NCI-H1694 treated with DMSO at 0.1 percent for 48 hours (cell line): ENCODE results near the gene FLNB.
"Not testable (repeated sequence)": the region's sequence is repeated elsewhere in the genome, so short reads cannot be mapped to it uniquely, and the experiment has no call there.

Source experiments
- DNase-seq: peaks from one replicate; lab custom pipeline; 2025; lab: John Stamatoyannopoulos, UW

The FLNB gene

DNA sequence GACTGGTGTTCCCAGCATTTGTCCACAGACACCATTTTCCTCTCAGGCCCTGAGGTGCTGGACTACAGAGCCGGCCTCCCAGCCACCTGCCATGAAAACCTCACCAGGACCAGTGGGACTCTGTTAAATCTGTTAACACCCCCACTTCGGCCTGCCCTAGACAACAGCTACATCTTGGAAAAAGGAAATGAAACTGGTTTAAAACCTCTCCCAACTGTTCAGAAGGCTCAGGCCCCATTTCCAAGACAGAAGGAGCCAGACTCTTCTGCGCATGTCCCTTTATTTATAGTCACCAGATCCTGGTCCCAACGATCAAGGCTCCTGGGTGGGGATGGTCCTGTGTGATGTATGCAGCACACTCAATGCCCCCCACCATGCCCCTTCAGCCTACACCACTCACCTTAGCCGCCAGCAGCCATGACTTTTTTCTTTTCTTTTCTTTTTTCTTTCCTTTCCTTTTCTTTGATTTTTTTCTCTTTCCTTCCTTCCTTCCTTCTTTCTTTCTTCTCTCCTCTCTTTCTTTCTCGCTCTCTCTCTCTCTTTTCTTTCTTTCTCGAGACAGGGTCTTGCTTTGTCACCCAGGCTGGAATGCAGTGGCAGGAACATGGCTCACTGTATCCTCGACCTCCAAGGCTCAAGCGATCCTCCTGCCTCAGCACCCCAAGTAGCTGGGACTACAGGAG lies 25.5 kb upstream of the FLNB start:
- no peak for DNase-seq

DNA sequence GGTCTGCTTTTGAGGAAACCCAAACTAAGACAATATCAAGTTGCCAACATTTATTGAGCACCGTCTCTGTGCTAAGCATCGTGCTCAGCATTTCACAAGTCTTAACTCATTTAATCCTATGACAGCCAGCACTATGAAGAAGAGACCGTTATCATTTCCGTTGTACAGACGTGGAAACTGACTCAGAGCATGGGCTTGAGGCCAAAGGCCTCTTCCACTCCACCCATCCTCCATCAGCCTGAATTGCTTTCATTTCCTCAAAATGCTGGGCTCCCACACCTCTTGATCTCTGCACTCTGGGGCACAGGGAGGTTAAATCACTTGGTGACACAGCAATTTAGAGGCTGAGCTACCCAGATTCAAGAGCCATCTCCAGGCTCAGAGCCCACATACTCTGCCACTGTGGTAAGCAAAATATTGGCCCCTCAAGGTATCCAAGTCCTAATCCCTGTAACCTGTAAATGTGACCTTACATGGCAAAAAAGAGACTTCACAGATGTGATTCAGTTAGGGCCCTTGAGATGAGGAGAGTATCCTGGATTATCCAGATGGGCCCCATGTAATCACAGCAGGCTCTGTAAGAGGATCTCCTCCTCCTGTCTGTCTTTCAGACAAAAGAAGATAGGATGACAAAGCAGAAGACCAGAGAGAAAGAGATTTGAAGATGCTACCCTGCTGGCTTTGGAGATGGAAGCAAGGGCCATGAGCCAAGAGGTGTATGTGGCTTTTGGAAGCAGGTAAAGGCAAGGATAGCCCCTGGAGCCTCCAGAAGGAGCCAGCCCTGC lies 24.3 kb upstream of the FLNB start:
- peak; percentile 2 for DNase-seq

DNA sequence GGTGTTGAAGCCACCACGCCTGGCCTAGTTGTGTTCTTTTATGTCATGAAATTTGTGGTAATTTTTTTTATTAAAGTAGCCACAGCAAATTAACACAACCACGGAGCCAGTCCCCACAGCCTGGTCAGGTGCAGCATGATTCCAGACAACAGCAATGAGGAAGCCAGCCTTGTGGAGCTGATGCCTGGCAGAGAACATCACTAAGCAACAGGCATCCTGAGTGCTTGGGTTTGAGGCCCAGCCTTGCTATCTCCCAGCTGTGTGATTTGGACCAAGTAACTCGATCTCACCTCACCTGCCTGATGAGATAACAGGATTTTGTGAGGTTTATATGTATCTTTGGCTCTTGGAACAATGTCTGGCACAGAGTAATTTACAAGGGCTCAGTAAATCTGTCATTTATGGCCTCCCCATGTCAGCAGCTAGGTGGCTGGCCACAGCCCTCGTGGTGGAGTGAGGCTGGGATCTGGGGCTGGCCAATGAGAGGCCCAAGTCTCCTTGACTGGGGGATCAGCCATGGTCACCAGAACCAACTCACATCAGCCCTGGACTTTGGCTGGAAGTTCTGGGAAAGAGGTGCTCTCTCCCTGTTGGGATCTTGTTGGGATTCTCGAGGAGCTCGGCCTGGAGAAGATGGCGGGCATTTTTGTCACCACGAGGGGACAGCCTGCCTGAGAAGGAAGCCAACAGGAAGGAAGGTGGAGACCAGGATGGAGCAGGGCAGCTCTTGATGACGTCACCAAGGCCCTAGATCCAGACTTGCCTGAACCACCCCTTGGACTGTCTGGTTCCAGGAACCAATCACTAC lies 22.8 kb upstream of the FLNB start:
- DNase-seq = no peak

DNA sequence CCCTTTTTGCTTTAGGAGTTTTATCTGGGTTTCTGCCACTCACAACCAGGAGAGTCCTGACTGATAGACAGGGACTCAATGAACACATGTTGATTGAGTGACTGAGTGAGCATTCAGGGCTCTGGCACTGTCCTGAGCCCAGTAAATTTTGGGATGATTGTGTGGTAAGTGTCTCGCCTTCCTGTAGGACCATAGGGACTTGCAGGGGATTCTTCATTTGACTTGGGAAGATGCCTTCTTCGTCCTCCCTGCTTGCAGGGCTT lies 22.3 kb upstream of the FLNB start:
- DNase-seq = no peak

DNA sequence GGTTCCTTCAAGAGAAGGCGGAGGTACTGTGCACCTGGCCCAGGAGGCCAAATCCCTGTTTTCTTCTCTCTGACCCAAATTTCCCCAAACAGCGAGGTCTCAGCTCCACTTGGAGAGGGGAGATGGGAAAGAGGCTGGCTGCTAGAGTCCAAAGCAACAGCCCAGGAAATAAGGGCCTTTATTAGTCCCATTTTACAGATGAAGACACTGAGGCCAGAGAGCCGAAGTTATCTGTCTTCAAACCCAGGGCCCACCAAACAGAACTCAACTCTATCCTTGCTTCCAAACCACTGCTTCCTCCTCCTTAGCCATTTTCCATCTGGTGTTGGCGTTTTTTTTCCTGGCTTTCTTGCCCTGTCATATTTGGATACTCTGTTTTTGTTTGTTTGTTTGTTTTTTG lies 22.0 kb upstream of the FLNB start:
- DNase-seq = no peak

DNA sequence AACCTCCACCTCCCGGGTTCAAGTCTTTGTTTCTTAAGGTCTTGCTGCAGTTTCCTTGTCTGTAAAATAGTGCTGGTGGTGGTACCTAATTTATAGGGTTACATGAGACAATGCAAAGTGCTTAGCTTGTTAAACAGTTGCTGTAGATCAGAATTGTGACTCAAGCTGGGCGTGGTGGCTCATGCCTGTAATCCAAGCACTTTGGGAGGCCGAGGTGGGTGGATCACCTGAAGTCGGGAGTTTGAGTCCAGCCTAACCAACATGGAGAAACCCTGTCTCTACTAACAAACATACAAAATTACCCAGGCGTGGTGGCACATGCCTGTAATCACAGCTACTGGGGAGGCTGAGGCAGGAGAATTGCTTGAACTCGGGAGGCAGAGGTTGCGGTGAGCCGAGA lies 19.0 kb upstream of the FLNB start:
- not testable (repeated sequence) for DNase-seq

DNA sequence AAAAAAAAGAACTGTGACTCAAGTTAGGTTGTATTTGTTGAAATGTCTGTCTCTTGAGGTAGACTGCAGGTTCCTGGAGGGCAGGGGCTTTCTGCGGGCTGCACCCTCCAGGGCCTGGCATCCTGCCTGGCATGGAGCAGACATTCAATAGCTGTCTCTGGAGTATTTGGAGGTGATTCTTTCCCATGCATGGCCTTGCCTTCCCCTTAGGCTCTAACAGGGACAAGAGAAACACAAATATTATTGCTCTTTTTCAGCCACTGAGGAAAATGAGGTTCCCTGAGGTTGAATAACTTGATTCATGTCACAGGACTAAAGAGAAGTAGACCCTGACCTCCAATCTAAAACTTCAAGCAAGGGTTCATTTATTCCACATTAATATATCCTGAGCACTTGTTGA lies 18.6 kb upstream of the FLNB start:
- DNase-seq = no peak

DNA sequence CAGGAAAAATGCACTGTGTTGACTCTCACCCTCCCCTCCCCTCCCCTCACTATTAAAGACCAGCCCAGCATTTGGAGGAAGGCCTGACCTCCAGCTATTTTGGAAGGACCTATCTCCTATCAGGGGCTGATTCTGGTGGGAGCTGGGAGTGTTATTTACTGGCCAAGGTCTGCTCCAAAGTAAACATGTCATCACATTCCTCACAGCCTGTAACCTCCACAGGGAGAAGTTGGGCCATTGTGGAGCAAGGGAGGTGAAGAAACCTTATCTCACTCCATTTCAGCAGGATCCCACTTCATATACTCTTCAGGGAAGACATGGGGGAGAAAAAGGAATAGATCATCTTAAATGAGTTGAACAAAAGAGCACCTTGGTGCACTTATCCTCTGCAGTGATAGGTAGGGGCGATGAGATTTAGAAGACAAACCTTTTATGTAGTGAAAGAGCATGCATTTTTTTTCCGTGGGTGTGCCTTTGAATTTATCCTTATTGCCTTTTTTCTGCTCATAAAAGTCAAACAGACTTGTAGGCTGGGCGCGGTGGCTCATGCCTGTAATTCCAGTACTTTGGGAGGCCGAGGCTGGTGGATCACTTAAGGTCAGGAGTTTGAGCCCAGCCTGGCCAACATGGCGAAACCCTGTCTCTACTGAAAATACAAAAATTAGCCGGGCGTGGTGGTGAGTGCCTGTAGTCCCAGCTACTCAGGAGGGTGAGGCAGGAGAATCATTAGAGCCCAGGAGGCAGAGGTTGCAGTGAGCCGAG lies 15.6 kb upstream of the FLNB start:
- no peak for DNase-seq

DNA sequence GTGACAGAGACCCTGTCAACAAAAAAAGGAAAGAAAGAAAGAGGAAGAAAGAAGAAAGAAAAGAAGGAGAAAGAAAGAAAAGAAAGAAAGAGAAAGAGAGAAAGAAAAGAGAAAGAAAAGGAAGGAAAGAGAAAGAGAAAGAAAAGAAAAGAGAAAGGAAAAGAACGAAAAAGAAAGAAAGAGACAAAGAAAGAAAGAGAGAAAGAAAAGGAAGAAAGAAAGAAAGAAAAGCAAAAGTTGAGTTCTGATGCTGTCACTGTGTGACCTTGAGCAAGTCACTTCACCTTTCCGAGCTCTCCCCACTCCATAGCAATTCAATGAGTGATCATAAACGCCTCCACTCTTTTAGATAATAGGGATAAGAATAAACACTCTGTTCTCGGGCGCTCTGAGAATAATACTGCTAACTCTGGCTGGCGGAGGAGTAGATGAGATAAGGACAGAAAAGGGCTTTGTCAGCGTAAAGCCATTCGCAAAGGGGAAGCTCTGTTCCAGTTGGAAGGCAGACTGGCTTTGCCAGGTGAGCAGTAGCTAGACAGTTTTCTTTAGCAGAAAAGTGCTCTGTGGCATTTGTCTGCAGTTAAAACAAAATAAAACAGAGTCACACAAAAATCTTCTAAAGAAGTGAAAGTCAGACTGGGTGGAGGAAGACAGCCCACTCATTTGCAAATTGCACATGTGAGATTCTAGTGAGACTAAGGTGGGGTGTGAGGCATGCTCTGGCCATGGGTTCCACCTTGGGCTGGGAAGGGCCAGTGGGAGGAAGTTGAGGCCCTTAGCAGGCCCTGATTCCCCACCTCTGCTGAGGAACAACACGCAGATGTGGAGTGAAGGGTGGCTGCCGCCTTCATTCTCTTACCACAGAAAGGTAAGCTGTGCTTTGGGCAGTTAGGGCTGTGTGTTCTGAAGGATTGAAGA lies 9.6 kb upstream of the FLNB start:
- no peak for DNase-seq

DNA sequence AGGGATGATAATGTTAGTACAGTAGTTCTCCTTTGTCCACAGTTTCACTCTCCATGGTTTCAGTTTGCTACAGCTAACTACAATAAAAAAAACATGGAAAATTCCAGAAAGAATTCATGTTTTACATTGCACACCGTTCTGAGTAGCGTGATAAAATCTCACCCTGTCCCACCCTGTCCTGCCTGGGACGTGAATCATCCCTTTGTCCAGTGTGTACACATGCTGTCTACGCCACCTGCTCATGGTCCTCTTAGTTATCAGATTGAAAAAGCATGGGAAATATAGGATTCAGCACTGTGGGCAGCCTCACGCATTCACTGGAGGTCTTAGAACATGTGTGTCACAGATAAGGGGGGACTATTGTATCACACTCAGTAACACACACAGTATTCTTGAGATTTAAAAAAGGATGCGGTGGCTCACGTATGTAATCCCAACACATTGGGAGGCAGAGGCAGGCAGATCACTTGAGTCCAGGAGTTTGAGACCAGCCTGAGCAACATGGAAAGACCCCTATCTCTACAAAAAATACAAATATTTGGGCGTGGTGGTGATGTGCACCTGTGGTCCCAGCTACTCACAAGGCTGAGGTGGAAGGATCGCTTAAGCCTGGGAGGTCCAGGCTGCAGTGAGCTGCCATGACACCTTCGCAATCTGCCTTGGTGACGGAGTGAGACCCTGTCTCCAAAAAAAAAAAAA lies 8.7 kb upstream of the FLNB start:
- DNase-seq = no peak

DNA sequence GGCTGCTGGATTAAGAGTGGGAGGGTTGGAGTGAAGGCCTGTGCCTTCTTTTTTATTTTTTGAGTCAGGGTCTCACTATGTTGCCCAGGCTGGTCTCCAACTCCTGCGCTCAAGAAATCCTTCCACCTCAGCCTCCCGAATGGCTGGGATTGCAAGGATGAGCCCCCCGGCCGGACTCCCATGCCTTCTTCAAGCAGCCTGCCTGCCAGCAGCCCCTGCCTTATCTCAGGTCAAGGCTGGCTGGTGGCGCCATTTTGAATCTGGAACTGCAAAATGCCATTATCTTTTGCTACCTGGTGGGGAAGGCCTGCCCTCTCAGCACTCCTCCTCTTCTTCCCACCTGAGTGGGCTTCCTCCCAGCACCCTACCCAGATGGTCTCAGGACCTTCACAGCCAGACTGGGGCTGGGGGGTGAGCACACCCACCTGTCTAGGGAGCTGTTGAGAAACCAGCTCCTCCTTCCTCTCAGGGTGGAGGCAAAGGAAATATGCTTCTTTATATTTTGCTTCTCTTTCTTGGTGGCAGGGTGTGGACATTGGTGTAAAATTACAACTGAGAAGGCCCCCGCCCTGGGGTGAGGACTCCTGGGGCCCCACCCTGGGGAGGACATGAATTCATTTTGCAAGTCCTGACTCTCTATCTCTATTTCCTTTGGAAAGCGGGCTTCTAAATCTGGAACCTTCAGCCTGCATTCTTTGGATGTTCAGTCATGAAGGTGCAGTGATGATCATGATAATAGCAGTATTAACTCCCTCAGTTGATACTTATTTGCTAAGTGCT lies 7.7 kb upstream of the FLNB start:
- no peak for DNase-seq

DNA sequence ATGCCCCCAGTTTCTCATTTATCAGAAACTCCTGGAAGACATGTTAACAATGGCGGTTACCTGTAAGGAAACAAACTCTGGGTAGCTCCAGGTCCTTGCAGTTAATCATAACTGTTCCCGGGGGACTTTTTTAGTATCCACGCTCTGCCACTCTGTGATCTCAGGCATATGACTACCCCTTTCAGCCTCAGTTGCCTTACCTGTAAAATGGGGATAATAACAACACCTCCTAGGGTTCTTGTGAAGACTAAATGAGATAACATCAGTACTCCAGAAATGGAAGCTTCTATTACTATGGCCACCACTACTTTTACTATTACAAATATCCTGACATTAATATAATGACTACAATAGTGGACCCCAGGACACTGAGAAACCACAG lies 7.1 kb upstream of the FLNB start:
- DNase-seq = no peak

DNA sequence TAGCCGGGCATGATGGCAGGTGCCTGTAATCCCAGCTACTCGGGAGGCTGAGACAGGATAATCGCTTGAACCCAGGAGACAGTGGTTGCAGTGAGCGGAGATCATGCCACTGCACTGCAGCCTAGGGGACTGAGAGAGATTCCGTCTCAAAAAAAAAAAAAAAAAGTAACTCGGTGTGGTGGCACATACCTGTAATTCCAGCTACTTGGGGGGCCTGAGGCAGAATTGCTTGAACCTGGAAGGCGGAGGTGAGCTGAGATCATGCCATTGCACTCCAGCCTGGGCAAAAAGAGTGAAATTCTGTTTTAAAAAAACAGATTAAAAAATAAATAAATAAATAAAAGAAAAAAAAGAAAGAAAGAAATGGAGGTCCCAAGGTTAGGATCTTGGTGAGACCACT lies 6.2 kb upstream of the FLNB start:
- no peak for DNase-seq

DNA sequence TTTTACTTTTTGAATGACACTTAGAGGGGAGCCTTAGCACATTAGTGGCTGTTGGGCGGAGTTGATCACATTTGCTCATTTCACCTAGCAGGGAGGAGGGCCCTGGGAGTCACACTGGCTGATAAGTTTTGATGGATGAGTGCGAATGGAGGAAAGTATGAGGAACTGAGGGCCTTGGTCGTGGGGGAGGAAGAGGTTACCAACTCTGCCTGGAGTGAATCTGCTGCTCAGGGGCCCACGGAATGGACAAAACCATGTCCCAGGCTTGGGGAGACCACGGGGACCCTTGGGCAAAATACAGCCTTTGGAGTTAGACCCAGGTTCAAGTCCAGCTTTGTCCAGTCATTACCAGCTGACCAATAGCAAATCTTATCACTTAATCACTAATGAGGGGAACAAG lies 5.1 kb upstream of the FLNB start:
- no peak for DNase-seq

DNA sequence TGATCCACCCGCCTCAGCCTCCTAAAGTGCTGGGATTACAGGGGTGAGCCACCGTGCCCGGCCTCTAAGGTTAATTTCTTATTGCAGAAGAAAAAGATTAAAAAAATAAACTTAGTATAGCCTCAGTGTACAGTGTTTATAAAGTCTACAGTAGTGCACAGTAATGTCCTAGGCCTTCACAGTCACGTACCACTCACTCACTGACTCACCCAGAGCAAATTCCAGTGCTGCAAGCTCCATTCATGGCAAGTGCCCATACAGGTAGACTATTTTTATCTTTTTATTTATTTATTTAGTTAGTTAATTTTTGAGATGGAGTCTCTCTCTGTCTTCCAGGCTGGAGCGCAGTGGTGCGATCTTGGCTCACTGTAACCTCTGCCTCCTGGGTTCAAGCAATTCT lies 3.2 kb upstream of the FLNB start:
- DNase-seq = no peak

DNA sequence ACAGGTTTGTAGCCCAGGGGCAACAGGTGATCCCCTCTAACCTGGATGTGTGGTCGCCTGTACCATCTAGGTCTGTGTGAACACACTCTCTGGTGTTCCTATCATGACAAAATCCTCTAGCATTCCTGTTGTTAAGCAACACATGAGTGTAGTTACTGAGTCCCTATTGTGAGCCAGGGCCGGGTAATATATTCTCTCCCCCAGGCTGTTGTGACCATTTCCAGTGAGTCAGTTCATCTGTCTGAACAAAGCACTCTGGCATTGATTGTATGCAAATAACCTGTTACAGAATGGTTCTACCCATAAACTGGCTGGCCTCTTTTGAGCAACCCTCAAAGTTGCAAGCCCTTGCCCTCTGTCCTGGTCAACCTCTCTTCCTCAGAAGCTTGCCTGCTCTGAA lies 2.6 kb upstream of the FLNB start:
- no peak for DNase-seq

DNA sequence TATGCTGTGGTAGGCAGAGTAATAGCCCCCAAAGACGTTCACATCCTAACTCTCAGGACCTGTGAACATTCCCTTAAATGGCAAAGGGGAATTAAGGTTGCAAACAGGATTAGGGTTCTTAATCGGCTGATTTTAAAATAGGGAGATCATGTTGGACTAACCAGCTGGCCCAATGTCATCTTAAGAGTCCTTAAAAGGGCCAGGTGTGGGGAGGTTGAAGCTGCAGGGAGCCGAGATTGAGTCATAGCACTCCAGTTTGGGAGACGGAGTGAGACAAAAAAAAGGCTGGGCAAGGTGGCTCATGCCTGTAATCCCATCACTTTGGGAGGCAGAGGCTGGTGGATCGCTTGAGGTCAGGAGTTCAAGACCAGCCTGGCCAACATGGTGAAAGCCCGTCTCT lies 1.6 kb upstream of the FLNB start:
- no peak for DNase-seq

DNA sequence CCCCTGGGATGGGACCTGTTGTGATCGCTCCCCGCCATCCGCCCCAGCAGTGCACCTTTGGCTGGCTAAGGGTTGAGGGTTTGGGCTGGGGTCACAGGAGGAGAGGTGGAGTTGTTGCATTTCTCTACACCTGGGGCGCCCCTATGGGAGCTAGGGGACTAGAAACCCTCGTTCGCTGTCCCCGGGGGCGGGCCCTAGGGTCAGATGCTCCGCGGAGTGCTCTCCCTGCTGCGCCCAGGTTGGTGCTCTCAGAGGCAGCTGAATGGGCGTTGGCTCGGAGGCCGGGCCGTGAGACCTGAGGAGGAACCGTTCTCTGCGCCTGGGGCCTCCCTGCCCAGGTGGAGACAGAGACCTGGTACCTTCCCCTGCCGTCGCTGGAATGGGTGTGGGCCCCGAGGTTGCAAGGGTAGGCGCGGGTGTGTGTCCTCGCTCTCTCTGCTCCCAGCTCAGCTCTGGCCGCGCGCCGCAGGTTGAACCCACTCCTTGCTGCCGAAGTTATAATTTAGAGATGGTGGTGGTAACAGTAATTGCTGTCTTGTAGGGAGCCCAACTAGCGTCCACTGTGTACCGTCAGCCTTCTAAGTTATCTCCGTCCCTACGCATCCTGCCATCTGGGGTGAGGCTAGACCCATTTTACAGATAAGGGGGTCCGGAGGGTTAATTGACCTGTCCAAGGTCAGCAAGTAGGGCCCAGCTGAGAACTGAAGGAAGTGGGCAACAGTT lies 965 bp downstream of the FLNB start:
- DNase-seq = no peak

DNA sequence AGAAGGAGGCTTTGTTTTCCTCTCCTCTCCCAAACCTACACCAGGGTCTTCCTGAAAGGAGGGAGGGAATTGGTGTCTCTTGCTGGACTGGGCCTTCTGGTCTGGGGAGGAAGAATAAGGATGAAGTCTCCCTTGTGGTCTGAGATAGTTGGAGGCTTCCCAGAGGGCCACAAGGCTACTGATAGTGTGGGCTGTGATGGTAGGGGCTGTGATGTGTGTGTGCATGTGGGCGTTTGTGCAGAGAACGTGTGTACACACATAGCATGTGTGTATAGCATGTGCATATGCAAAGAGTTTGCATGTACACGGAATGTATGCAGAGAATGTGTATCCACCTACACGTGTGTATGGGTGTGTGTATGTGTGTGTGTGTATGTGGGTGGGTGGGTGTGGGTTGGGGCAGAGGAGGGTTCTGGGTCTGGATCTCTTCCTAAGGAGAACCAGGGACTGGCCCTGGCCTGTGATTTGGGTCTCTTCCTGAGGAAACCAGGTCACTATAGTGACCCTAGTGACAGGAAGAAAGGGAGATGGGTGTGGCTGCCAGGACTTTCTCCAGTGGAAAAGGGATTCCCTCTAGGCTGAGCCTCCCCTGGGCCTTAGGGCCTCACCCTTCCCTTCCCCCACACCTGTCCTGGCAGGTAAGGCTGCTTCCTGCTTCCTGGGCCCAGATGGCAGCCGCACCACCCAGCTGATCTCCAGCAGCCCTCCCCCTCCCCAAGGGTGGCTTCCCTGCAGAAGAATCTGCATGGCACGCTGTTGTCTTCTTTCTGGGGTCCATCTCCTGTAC lies 1.7 kb downstream of the FLNB start:
- DNase-seq = no peak
